Ovary (tissue), 9 donors: ENCODE measurements around the gene LCTL. TPM values are rescaled to one million over a fixed set of nuclear protein-coding genes. Genes with fewer than 3 reads are reported as not detected.
"Not testable (repeated sequence)": the region's sequence is repeated elsewhere in the genome, so short reads cannot be mapped to it uniquely, and the experiment has no call there.

Source experiments
- DNase-seq, 5 donors: peaks; one replicate each; pipeline ENCODE4 v3.0.0-alpha.2; 2019 to 2020
- H3K27ac ChIP-seq, 2 donors: fragments of 200-600 bp; one replicate each; pipeline versions ENCODE4 v1.5.1 to v1.8.0; 2019 to 2022
- H3K27me3 ChIP-seq: fragments of 200-600 bp; one replicate; pipeline ENCODE4 v1.8.0; 2022
- H3K36me3 ChIP-seq: fragments of 200-600 bp; sonication (generic); one replicate; pipeline ENCODE4 v1.5.1; 2019
- H3K4me1 ChIP-seq: one replicate; pipeline ENCODE4 v1.8.1; 2013; ENCODE audit warnings: mild to moderate bottlenecking, moderate library complexity; ENCODE audit not compliant: insufficient read depth
- H3K4me3 ChIP-seq: fragments of 200-600 bp; sonication (generic); one replicate; pipeline ENCODE4 v1.5.1; 2017
- H3K9me3 ChIP-seq, 2 donors: fragments of 200-600 bp in 1 of 2; sonication (generic) in 1 of 2; one replicate each; pipeline versions ENCODE4 v1.5.1 to v1.8.1; 2013 to 2019; ENCODE audit warnings: mild to moderate bottlenecking in 1 of 2, moderate library complexity in 1 of 2
- EP300 ChIP-seq: sonication (generic); formaldehyde crosslinking; IDR thresholded peaks from one replicate; pipeline ENCODE4 v1.6.1; 2017; ENCODE audit warnings: antibody characterized with exemption
- POLR2A ChIP-seq: fragments of 450-650 bp; IDR thresholded peaks from one replicate; pipeline ENCODE4 v1.6.1; 2017; ENCODE audit warnings: antibody characterized with exemption, mild to moderate bottlenecking, moderate library complexity
- WGBS, 3 donors: extraction: QIAGEN DNeasy Blood & Tissue Kit in 1 of 3; methylation state at CpG; one replicate each; pipeline versions ENCODE4 v1.1.5 to v1.1.7; 2013 to 2017; 5-methylcytosine and 5-hydroxymethylcytosine counted together
- intact Hi-C, 4 donors: fragments of 100-400 bp; cut with DNase I; formaldehyde crosslinking; loops; one replicate each; pipeline versions ENCODE4 v1.11.0 to v1.15.1; 2022 to 2023
- polyA plus RNA-seq, 2 donors: library from polyadenylated mRNA; stranded (reverse); fragments of 200-250 nt in 1 of 2; fragments of 350-450 nt in 1 of 2; fragmentation: Illumina TruSeq in 1 of 2; extraction: RNeasy Lipid Tissue Mini Kit (QIAGEN cat#74804) in 1 of 2; gene quantifications; one replicate each; pipeline ENCODE4 v1.2.3, GENCODE V29; 2013 to 2014
- total RNA-seq, 7 donors: library from RNA; depleted of rRNA in 2 of 7; stranded (reverse); fragments of >200 nt in 2 of 7; fragmentation: NEBNext Ultra II Directional in 3 of 7; extraction: Animal tissue kit (Norgen Biotek cat#: 25700) in 3 of 7; gene quantifications; one replicate each; pipeline versions ENCODE4 v1.1.0 to v1.2.4, GENCODE V29; 2016 to 2023
- TF ChIP-seq, protein P1 (sequence below), 3 donors: fragments of 450-650 bp in 2 of 3; fragments of 200-600 bp in 1 of 3; IDR thresholded peaks; one replicate each; pipeline versions ENCODE4 v1.5.1 to v1.8.0; 2016 to 2022; ENCODE audit warnings: antibody characterized with exemption in 3 of 3, mild to moderate bottlenecking in 1 of 3
- donor health status: DM: no; HTN: no; CAD: no; lungs with moderate emphysema.
- donor health status: DM: no; HTN: no; CAD: no.
- donor health status: Bipolar disorder and iron deficiency.
- donor health status: DM: yes; HTN: yes; CAD: no.
- donor health status: DM: no; HTN: no; CAD: no.
- donor health status: DM: yes; HTN: yes; CAD: no.

Gene LCTL
- total and polyA plus RNA-seq, 9 donors, result 0.23 TPM; not detected in 8

GRCh38 chr15:66594344-66594743 lies 28.5 kb upstream of the LCTL start:
- H3K27me3 ChIP-seq, result no peaks in the 10 kb centered on the region
- H3K4me3 ChIP-seq, result no peak overlapping the region
- H3K36me3 ChIP-seq, result no peaks in the 10 kb centered on the region
- intact Hi-C loops, result no loop called here
- no peaks in the 10 kb centered on the region for H3K9me3 ChIP-seq
- DNase-seq, result no peak
- no peak for TF ChIP-seq POLR2A
- no peak for TF ChIP-seq EP300
- TF ChIP-seq, protein P1, sequence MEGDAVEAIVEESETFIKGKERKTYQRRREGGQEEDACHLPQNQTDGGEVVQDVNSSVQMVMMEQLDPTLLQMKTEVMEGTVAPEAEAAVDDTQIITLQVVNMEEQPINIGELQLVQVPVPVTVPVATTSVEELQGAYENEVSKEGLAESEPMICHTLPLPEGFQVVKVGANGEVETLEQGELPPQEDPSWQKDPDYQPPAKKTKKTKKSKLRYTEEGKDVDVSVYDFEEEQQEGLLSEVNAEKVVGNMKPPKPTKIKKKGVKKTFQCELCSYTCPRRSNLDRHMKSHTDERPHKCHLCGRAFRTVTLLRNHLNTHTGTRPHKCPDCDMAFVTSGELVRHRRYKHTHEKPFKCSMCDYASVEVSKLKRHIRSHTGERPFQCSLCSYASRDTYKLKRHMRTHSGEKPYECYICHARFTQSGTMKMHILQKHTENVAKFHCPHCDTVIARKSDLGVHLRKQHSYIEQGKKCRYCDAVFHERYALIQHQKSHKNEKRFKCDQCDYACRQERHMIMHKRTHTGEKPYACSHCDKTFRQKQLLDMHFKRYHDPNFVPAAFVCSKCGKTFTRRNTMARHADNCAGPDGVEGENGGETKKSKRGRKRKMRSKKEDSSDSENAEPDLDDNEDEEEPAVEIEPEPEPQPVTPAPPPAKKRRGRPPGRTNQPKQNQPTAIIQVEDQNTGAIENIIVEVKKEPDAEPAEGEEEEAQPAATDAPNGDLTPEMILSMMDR (IDR thresholded peaks at IDR 0.05), result no peak
- no peaks in the 10 kb centered on the region for H3K4me1 ChIP-seq
- 86 to 92% (median 89%) methylated on average over 10 of the region's 10 CpGs for WGBS, 3 donors
- H3K27ac ChIP-seq, result no peak overlapping the region

DNA sequence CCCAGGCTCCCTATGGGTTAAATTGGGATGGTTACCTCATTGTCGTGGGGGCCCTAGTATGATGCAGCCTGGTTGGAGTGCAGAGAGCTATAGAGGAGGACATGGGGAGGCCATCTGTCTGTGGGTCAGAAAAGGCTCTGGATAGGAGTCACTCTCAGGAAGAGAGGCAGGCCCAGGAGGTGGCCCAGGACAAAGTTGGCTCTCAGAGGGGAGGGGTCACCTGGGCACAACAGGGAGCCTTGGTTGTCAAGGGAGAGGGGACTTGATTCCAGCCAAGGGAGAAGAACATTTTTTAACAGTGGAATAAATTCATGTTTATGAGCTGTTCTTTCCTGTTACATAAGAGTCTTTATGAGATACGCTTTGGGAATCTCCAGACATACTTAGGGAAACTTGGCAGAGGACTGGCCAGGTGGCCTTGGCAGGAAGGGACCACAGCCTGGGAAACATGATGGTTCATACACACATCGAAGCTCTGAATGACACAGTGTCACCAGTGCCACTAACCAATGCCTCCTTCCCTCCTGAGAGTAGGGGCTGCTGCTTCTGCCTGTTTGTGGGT lies 27.5 kb upstream of the LCTL start:
- Histone ChIP-seq H3K27me3 (no peaks in the 10 kb centered on the region), H3K27ac (no peak overlapping the region), H3K4me1 (no peaks in the 10 kb centered on the region), H3K4me3 (no peak overlapping the region), H3K36me3 (no peaks in the 10 kb centered on the region), H3K9me3 (no peaks in the 10 kb centered on the region)
- WGBS, 3 donors, result 21 to 37% (median 25%) methylated on average over 3 of the region's 3 CpGs
- no peak for TF ChIP-seq POLR2A
- TF ChIP-seq, protein P1 (IDR thresholded peaks at IDR 0.05), result no peak
- TF ChIP-seq EP300, result no peak
- no peak for DNase-seq
- intact Hi-C loops, result no loop called here

DNA sequence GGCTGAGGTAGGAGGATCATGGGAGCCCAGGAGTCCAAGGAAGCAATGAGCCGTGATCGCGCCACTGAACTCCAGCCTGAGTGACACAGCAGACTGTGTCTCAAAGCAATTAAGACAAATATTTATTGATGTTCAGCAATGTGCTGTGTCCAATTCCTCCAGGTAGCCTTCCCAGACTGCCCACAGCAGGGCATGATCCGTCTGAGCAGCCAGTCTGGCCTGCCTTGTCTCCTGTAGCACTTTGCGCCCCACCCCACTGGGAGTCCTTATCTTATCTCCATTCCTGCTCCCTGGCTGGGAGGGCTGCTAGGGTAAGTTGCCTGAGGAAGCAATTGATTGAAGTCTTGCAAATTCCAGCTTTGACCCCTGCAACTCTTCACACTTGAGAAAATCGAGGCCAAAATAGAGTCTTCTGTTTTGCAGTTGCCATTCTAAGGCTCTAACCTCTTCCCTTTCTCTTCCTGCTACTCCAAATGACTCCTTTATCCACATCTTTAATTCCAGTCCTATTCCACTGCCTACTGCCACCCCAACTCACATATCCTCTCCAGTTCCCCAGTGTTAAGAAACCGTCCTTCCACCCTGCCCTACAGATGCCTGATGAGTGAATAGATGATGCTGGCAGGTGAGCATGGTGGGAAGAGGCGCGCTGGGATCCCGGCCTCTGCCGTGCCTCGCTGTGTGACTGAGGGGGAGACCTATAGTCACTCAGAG lies 26.9 kb upstream of the LCTL start:
- H3K36me3 ChIP-seq, result no peaks in the 10 kb centered on the region
- no peaks in the 10 kb centered on the region for H3K4me1 ChIP-seq
- intact Hi-C loops, result no loop called here
- no peak overlapping the region for H3K27ac ChIP-seq
- H3K27me3 ChIP-seq, result no peaks in the 10 kb centered on the region
- no peak for DNase-seq
- H3K4me3 ChIP-seq, result no peak overlapping the region
- 84 to 90% (median 85%) methylated on average over 12 of the region's 12 CpGs for WGBS, 3 donors
- no peak for TF ChIP-seq POLR2A
- H3K9me3 ChIP-seq, result no peaks in the 10 kb centered on the region

DNA sequence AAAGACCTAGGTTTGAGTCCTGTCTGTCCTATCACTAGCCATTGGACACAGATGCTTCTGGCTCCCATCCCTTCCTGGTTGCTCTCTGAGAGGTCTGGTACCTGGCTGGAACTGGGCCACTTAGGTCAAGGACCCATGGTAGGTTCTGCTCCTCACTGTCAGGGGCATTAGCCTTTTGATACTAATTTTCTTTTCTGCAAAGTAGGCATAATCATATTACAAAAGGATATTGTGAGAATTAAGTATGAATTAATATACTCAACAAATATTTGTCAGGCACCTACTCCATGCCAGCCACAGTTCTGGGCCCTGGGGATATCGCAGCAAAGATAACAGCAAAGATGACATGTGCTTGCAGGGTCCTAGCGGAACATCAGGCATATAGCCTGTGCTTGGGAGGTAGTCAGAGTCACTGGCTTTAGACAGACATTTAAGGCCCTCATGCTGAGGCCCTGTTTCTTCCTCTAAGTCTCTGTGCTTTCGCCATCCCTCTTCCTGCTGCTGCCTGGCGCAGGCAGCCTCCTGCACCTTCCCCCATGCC lies 25.6 kb upstream of the LCTL start:
- TF ChIP-seq, protein P1 (IDR thresholded peaks at IDR 0.05), result no peak
- TF ChIP-seq EP300 (no peak), POLR2A (no peak)
- Histone ChIP-seq H3K4me3 (no peak overlapping the region), H3K4me1 (no peaks in the 10 kb centered on the region), H3K9me3 (no peaks in the 10 kb centered on the region), H3K27ac (no peak overlapping the region), H3K27me3 (no peaks in the 10 kb centered on the region), H3K36me3 (no peaks in the 10 kb centered on the region)
- no peak for DNase-seq
- 90 to 92% (median 92%) methylated on average over 4 of the region's 4 CpGs for WGBS, 3 donors
- intact Hi-C loops, result no loop called here

DNA sequence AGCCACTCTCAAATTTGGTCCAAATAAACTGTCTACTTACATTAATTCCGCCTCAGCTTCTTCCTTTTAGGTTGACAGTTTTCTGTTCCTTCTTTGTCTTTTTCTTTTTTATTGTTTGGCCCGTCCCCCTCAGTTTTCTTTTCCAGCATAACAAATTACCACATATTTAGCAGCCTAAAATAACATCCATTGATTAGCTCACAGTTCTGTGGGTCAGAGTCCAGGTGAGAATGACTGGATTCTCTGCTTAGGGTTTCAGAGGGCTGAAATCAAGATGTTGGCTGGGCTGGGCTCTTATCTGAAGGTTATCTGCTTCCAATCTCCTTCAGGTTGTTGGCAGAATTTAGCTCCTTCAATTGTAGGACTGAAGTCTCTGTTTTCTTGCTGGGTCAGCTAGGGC lies 24.6 kb upstream of the LCTL start:
- no peak overlapping the region for H3K27ac ChIP-seq
- no peaks in the 10 kb centered on the region for H3K9me3 ChIP-seq
- no peaks in the 10 kb centered on the region for H3K27me3 ChIP-seq
- no peak for DNase-seq
- H3K4me3 ChIP-seq, result no peak overlapping the region
- no peak for TF ChIP-seq EP300
- TF ChIP-seq POLR2A, result no peak
- TF ChIP-seq, protein P1 (IDR thresholded peaks at IDR 0.05), result no peak
- no peaks in the 10 kb centered on the region for H3K36me3 ChIP-seq
- WGBS, 3 donors, result 71 to 88% (median 86%) methylated on average over 2 of the region's 2 CpGs
- intact Hi-C loops, result no loop called here
- H3K4me1 ChIP-seq, result no peaks in the 10 kb centered on the region

DNA sequence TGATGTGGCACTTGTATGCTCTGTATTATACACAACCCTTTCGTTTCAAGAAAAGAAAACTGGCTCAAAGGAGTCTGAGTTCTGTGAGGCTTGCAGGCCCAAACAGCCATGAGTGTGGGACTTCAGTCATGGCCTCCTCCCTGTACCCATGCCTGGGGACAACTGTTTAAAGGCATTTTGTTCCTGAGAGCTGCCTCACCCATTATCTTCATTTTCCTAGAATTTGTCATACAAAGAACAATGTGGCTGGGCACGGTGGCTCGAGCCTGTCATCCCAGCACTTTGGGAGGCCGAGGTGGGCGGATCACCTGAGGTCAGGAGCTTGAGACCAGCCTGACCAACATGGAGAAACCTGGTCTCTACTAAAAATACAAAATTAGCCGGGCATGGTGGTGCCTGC lies 23.6 kb upstream of the LCTL start:
- H3K36me3 ChIP-seq, DNase-seq, intact Hi-C loops, H3K27me3 ChIP-seq, H3K4me3 ChIP-seq, H3K4me1 ChIP-seq, H3K9me3 ChIP-seq, H3K27ac ChIP-seq: not testable (repeated sequence)
- WGBS, 3 donors, result 89 to 92% (median 92%) methylated on average over 6 of the region's 6 CpGs
